PC-3 (cell line): Measurements from ENCODE around the gene AKAP6. TPM values are rescaled to one million over a fixed set of nuclear protein-coding genes. Genes with fewer than 3 reads are reported as not detected.

Experiments
- ATAC-seq: fragments of 200-7000 bp; cut with Tn5 transposase; 2 replicates; pipeline ENCODE4 v1.9.1; 2020; ENCODE audit warnings: mild to moderate bottlenecking, moderate library complexity
- BruUV-seq: library from RNA; stranded (reverse); fragments of 400-500 nt; replicated peaks from 2 replicates; lab custom pipeline; 2021; lab: Mats Ljungman, UMichigan
- CTCF ChIA-PET: fragments of 300-600 bp; sonication (Branson Sonifier 250); formaldehyde crosslinking; loops from one replicate; lab custom pipeline; 2022; ENCODE audit warnings: antibody characterized with exemption; lab: Charles Lee
- POLR2A ChIA-PET: fragments of 300-600 bp; sonication (Branson Sonifier 250); formaldehyde crosslinking; loops from one replicate; lab custom pipeline; 2022; ENCODE audit warnings: antibody characterized with exemption; ENCODE audit not compliant: unreplicated experiment; lab: Charles Lee
- DNase-seq: peaks from one replicate; pipeline ENCODE4 v3.0.0-alpha.2; 2015
- H2AFZ ChIP-seq: fragments of 300-600 bp; sonication (generic); 2 replicates; pipeline ENCODE4 v1.6.0; 2016; ENCODE audit warnings: antibody characterized with exemption, low read length
- H3F3A ChIP-seq: fragments of 300-600 bp; sonication (generic); one replicate; pipeline ENCODE4 v1.6.0; 2017; ENCODE audit warnings: antibody characterized with exemption, low read length, control low read depth, mild to moderate bottlenecking; ENCODE audit not compliant: unreplicated experiment
- H3K27ac ChIP-seq: fragments of 300-600 bp; sonication (generic); 2 replicates; pipeline ENCODE4 v1.5.1; 2016; ENCODE audit warnings: mild to moderate bottlenecking, low read length
- H3K27me3 ChIP-seq: fragments of 300-600 bp; sonication (generic); 2 replicates; pipeline ENCODE4 v1.6.1; 2016; ENCODE audit warnings: low read length, mixed read lengths
- H3K36me3 ChIP-seq: fragments of 300-600 bp; sonication (generic); 2 replicates; pipeline ENCODE4 v1.6.1; 2016; ENCODE audit warnings: low read depth, mixed run types, low read length, mixed read lengths
- H3K4me1 ChIP-seq: fragments of 300-600 bp; sonication (generic); 2 replicates; pipeline ENCODE4 v1.5.1; 2016; ENCODE audit warnings: low read length; ENCODE audit not compliant: insufficient read depth
- H3K4me2 ChIP-seq: fragments of 300-600 bp; sonication (generic); 2 replicates; pipeline ENCODE4 v1.6.0; 2016; ENCODE audit warnings: low read length
- H3K4me3 ChIP-seq: fragments of 300-600 bp; sonication (generic); 2 replicates; pipeline ENCODE4 v1.5.1; 2016; ENCODE audit warnings: mild to moderate bottlenecking, low read length, mixed read lengths
- H3K79me2 ChIP-seq: fragments of 300-600 bp; sonication (generic); 2 replicates; pipeline ENCODE4 v1.6.1; 2017; ENCODE audit warnings: low read length, mixed read lengths
- H3K9ac ChIP-seq: fragments of 300-600 bp; sonication (generic); 2 replicates; pipeline ENCODE4 v1.6.0; 2016; ENCODE audit warnings: mild to moderate bottlenecking, low read length
- H3K9me2 ChIP-seq: fragments of 300-600 bp; sonication (generic); replicated peaks from 2 replicates; pipeline ENCODE4 v1.6.1; 2016; ENCODE audit warnings: mixed run types, low read length, mixed read lengths
- H3K9me3 ChIP-seq: fragments of 300-600 bp; sonication (generic); 2 replicates; pipeline ENCODE4 v1.6.1; 2016; ENCODE audit warnings: low read length, mixed read lengths
- H4K20me1 ChIP-seq: fragments of 300-600 bp; sonication (generic); 2 replicates; pipeline ENCODE4 v1.6.1; 2016; ENCODE audit warnings: low read length, mixed read lengths
- EZH2 ChIP-seq: fragments of 300-600 bp; sonication (generic); IDR thresholded peaks from one replicate; pipeline ENCODE4 v1.6.1; 2017; ENCODE audit warnings: antibody characterized with exemption, mild to moderate bottlenecking, low read length; ENCODE audit not compliant: unreplicated experiment
- EZH2phosphoT487 ChIP-seq: fragments of 300-600 bp; sonication (generic); IDR thresholded peaks from 2 replicates; pipeline ENCODE4 v1.6.1; 2018; ENCODE audit warnings: mild to moderate bottlenecking, antibody characterized with exemption, low read length, borderline replicate concordance
- intact Hi-C: fragments of 100-400 bp; cut with micrococcal nuclease; formaldehyde crosslinking; loops from 2 replicates; pipeline ENCODE4 v1.9.0; 2023
- total RNA-seq: library from RNA; depleted of rRNA; stranded (reverse); fragments of >200 nt; gene quantifications from 2 replicates; pipeline ENCODE4 v1.2.3, GENCODE V29; 2014
- TF ChIP-seq, protein P1 (sequence below): fragments of 300-600 bp; sonication (generic); conservative IDR thresholded peaks from 2 replicates; pipeline ENCODE4 v1.5.1; 2017; ENCODE audit warnings: antibody characterized with exemption, low read depth, mild to moderate bottlenecking, low read length

The AKAP6 gene
- total RNA-seq, 1 experiment from 2014 or later: 1.5 TPM

DNA sequence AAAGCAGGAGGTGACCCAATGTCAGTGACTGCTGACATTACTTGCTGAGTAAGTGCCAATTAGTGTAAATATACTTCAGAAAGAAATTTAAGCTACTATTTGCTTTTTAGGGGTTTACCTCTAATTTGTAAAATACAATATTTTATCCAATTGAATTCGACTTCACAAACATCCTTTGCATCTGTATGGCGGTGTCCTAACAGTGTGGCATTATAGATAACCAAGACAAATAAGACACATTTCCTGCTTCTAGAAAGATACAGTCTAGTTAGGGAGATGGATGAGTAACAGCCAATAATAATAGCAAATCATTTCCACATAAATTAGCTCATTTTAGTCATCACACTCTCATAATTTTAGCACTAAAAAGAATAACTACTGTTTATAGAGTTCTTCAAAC is 196.5 kb downstream of the AKAP6 start:
- H3K4me2 ChIP-seq: no peak overlapping the region
- no peak for ATAC-seq
- intact Hi-C loops: no loop called here
- no peaks in the 10 kb centered on the region for H4K20me1 ChIP-seq
- H3K79me2 ChIP-seq: no peaks in the 10 kb centered on the region
- no TSS peak for BruUV-seq
- no peaks in the 10 kb centered on the region for H3K36me3 ChIP-seq
- ChIA-PET POLR2A (interaction anchor here (0.6 kb wide), 1 partner anchor 12 kb away, joined by 4 read pairs; no protein-coding TSS in a partner anchor), CTCF (interaction anchor here (0.6 kb wide), 1 partner anchor 26 kb away, joined by 8 read pairs; no protein-coding TSS in a partner anchor)
- H3K4me1 ChIP-seq: no peaks in the 10 kb centered on the region
- DNase-seq: no peak
- H3K9ac ChIP-seq: no peak overlapping the region
- no peak overlapping the region for H3K4me3 ChIP-seq
- TF ChIP-seq EZH2 (no peak), EZH2phosphoT487 (no peak)
- TF ChIP-seq, protein P1, sequence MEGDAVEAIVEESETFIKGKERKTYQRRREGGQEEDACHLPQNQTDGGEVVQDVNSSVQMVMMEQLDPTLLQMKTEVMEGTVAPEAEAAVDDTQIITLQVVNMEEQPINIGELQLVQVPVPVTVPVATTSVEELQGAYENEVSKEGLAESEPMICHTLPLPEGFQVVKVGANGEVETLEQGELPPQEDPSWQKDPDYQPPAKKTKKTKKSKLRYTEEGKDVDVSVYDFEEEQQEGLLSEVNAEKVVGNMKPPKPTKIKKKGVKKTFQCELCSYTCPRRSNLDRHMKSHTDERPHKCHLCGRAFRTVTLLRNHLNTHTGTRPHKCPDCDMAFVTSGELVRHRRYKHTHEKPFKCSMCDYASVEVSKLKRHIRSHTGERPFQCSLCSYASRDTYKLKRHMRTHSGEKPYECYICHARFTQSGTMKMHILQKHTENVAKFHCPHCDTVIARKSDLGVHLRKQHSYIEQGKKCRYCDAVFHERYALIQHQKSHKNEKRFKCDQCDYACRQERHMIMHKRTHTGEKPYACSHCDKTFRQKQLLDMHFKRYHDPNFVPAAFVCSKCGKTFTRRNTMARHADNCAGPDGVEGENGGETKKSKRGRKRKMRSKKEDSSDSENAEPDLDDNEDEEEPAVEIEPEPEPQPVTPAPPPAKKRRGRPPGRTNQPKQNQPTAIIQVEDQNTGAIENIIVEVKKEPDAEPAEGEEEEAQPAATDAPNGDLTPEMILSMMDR: no peak
- no peaks in the 10 kb centered on the region for H3K9me3 ChIP-seq
- no peaks in the 10 kb centered on the region for H3K27me3 ChIP-seq
- no peaks in the 10 kb centered on the region for H3F3A ChIP-seq
- no peak overlapping the region for H3K27ac ChIP-seq
- H3K9me2 ChIP-seq: no peaks in the 10 kb centered on the region
- H2AFZ ChIP-seq: no peak overlapping the region

DNA sequence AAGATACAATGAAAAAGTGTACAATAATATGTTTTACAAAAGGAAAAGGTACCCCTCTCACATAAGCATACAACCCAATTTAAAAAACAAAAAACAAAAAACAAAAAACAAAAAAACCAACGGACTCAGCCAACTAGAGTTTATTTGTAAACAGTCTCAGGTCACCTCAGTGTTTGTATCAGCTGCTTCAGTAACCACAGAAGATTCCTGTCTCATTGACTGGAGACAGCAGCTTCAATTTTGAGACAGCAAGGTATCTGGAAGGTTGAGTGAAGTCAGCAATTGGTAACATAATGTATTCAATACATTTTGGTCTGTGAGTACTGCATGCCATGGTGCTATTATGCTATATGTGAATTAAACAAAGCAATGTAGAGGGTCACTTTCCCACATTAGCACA is 201.7 kb downstream of the AKAP6 start:
- Histone ChIP-seq H3K27ac (no peak overlapping the region), H3K4me3 (no peak overlapping the region), H3K4me2 (no peak overlapping the region), H3K9me3 (no peaks in the 10 kb centered on the region), H3F3A (no peaks in the 10 kb centered on the region), H4K20me1 (no peaks in the 10 kb centered on the region), H3K27me3 (no peaks in the 10 kb centered on the region), H2AFZ (no peak overlapping the region), H3K9me2 (0 out of 2 replicates have a peak, but pooled peaks cover 3% of the 10 kb centered on the region), H3K79me2 (no peaks in the 10 kb centered on the region), H3K4me1 (no peaks in the 10 kb centered on the region), H3K9ac (no peak overlapping the region), H3K36me3 (no peaks in the 10 kb centered on the region)
- intact Hi-C loops: no loop called here
- ChIA-PET POLR2A (no interaction called here), CTCF (no interaction called here)
- no peak for ATAC-seq
- DNase-seq: no peak
- TF ChIP-seq EZH2phosphoT487: no peak
- no peak for TF ChIP-seq EZH2
- TF ChIP-seq, protein P1: no peak
- no TSS peak for BruUV-seq

DNA sequence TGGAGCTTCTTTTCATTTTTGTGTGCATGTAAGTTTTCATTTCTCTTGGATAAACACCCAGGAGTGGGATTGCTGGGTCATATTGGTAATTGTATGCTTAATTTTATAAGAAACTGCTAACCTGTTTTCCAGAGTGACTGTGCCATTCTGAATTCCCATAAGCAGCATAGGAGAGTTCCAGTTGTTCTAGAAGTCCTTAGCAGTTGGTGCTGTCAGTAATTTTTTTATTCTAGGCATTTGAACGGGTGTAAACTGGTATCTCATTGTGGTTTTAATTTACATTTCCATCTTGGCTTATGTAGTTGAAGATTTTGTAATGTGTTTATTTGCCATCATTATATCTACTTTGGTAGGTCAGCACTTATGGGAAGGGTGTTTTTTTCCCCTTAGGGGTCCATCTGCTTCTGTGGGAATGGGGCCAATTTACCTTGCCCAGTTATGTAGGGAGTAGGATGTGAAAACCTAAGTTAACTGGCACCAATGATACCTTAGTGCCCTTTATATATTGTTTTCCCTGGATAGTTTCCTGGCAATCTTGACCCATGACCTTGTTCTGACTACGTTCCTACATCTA is 202.9 kb downstream of the AKAP6 start:
- no peaks in the 10 kb centered on the region for H3F3A ChIP-seq
- 0 out of 2 replicates have a peak, but pooled peaks cover 3% of the 10 kb centered on the region for H3K9me2 ChIP-seq
- H3K36me3 ChIP-seq: no peaks in the 10 kb centered on the region
- no peaks in the 10 kb centered on the region for H3K27me3 ChIP-seq
- ChIA-PET POLR2A (no interaction called here), CTCF (no interaction called here)
- H3K27ac ChIP-seq: no peak overlapping the region
- H3K4me1 ChIP-seq: no peaks in the 10 kb centered on the region
- H3K4me3 ChIP-seq: no peak overlapping the region
- no peak for ATAC-seq
- intact Hi-C loops: no loop called here
- no peak overlapping the region for H3K4me2 ChIP-seq
- no TSS peak for BruUV-seq
- DNase-seq: no peak
- H4K20me1 ChIP-seq: no peaks in the 10 kb centered on the region
- TF ChIP-seq EZH2 (no peak), EZH2phosphoT487 (no peak)
- TF ChIP-seq, protein P1: no peak
- no peak overlapping the region for H3K9ac ChIP-seq
- no peaks in the 10 kb centered on the region for H3K79me2 ChIP-seq
- no peak overlapping the region for H2AFZ ChIP-seq
- H3K9me3 ChIP-seq: no peaks in the 10 kb centered on the region
